Activated T-helper 17 cell treated with anti-CD3 and anti-CD28 coated beads, Interleukin-2, amount 50 U/mL, for 72 hours (primary cell): ENCODE data around the gene NTN3. TPM values are rescaled to one million over a fixed set of nuclear protein-coding genes. Genes with fewer than 3 reads are reported as not detected.
A peak's percentile ranks its signal among the peaks of the same experiment; 100 is the strongest.
"Not testable (repeated sequence)": the region's sequence is repeated elsewhere in the genome, so short reads cannot be mapped to it uniquely, and the experiment has no call there.

Experiments
- ATAC-seq: fragments of 150-1000 bp; cut with Tn5 transposase; replicated peaks from 2 replicates; pipeline ENCODE4 v1.10.0; 2021; ENCODE audit warnings: mild to moderate bottlenecking, moderate library complexity
- H3K27ac Mint-ChIP-seq: one replicate; pipeline ENCODE4 v1.8.0; 2022; ENCODE audit warnings: mixed read lengths
- H3K27me3 Mint-ChIP-seq: one replicate; pipeline ENCODE4 v1.8.0; 2022; ENCODE audit warnings: mixed read lengths
- H3K36me3 Mint-ChIP-seq: one replicate; pipeline ENCODE4 v1.8.0; 2022; ENCODE audit warnings: low read depth, mild to moderate bottlenecking, mixed read lengths
- H3K4me1 Mint-ChIP-seq: one replicate; pipeline ENCODE4 v1.8.0; 2022; ENCODE audit warnings: mixed read lengths
- H3K4me3 Mint-ChIP-seq: one replicate; pipeline ENCODE4 v1.8.0; 2022; ENCODE audit warnings: mild to moderate bottlenecking, mixed read lengths
- H3K9me3 Mint-ChIP-seq: one replicate; pipeline ENCODE4 v1.8.0; 2022; ENCODE audit warnings: mixed read lengths
- total RNA-seq, 2 donors: library from RNA; stranded (reverse); gene quantifications; one replicate each; pipeline ENCODE4 v1.2.3, GENCODE V29; 2022

Gene NTN3
- total RNA-seq, 2 donors from 2014 or later, result 0.21 TPM; not detected in 1

GRCh38 chr16:2432801-2433505, 38.1 kb upstream of the NTN3 start:
- Mint-ChIP-seq H3K9me3 (no peaks in the 10 kb centered on the region), H3K4me3 (no peak overlapping the region), H3K4me1 (peaks cover 12% of the 10 kb centered on the region), H3K27ac (no peak overlapping the region), H3K27me3 (no peaks in the 10 kb centered on the region), H3K36me3 (peaks cover 65% of the 10 kb centered on the region)
- no peak for ATAC-seq

DNA sequence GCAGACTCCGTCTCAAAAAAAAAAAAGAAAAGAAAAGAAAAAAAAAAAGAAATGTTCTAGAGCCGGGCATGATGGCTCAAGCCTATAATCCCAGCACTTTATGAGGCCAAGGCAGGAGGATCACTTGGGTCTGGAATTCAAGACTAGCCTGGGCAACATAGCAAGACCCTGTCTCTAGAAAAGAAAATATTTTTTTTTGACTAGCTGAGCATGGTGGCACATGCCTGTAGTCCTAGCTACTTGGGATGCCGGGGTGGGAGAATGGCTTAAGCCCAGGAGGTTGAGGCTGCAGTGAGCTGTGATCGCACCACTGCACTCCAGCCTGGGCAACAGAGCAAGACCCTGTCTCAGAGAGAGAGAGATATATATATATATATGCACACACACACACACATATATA, 35.9 kb upstream of the NTN3 start:
- not testable (repeated sequence) for H3K9me3 Mint-ChIP-seq, H3K27ac Mint-ChIP-seq, H3K4me3 Mint-ChIP-seq, H3K27me3 Mint-ChIP-seq, ATAC-seq
- Mint-ChIP-seq H3K4me1 (peaks cover 11% of the 10 kb centered on the region), H3K36me3 (peaks cover 77% of the 10 kb centered on the region)

DNA sequence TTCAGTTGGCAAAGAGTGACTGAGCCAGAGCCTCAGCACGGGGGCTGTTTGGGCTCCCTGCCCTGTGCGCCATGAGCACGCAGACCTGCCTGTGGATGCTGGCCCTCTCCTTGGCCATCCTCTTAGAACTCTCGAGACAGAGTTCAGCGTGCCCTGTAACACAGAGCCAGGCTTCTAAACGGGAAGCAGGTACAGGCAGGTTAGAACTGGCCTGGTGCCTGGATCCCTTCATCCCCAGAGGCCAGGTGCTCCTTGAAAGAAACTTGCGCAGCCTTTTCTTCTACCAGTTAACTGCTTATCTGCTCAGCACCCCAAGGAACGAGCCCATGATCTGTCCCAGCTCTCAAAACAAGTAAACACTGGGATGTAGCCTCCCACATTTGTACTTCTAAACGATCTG, 35.0 kb upstream of the NTN3 start:
- ATAC-seq, result no peak
- Mint-ChIP-seq H3K27me3 (no peaks in the 10 kb centered on the region), H3K36me3 (peaks cover 68% of the 10 kb centered on the region), H3K4me1 (peaks cover 3% of the 10 kb centered on the region), H3K9me3 (no peaks in the 10 kb centered on the region), H3K4me3 (no peak overlapping the region), H3K27ac (no peak overlapping the region)

DNA sequence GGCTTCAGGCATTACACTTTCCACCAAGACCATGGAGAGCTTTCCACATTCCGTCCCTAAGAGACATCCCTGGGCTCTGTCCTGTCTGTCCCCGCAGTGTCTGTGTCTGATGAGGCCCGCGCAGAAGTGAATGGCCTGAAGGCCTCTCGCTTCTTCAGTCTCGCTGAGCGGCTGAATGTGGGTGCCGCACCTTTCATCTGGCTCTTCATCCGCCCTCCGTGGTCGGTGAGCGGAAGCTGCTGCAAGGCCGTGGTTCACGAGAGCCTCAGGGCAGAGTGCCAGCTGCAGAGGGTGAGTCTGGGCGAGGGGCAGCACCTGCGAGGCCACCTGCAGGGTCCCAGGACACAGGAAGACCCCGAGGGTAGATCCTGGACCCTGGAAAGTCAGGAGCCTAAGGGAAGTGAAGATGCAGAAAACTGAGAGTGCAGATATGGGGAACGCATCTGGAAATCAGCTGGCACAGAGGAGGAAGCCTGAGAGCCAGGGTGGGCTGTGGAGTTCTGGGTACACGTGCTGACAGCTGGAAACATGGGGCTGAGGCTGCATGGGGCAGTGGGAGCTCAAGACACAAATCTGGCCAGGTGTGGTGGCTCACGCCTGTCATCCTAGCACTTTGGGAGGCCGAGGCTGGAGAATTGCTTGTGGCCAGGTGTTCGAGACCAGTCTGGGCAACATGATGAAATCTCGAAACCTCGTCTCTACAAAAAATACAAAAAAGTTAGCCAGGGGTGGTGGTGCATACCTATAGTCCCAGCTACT, 33.9 kb upstream of the NTN3 start:
- H3K36me3 Mint-ChIP-seq, result peaks cover 64% of the 10 kb centered on the region
- peaks cover 3% of the 10 kb centered on the region for H3K4me1 Mint-ChIP-seq
- no peak overlapping the region for H3K27ac Mint-ChIP-seq
- H3K4me3 Mint-ChIP-seq, result no peak overlapping the region
- no peaks in the 10 kb centered on the region for H3K9me3 Mint-ChIP-seq
- H3K27me3 Mint-ChIP-seq, result no peaks in the 10 kb centered on the region
- no peak for ATAC-seq

- Mint-ChIP-seq H3K9me3 (no peaks in the 10 kb centered on the region), H3K36me3 (peaks cover 58% of the 10 kb centered on the region), H3K4me1 (peaks cover 3% of the 10 kb centered on the region), H3K27ac (no peak overlapping the region), H3K4me3 (no peak overlapping the region), H3K27me3 (no peaks in the 10 kb centered on the region)
- ATAC-seq, result no peak
Measured at GRCh38 chr16:2438121-2438520, 33.0 kb upstream of the NTN3 start.

DNA sequence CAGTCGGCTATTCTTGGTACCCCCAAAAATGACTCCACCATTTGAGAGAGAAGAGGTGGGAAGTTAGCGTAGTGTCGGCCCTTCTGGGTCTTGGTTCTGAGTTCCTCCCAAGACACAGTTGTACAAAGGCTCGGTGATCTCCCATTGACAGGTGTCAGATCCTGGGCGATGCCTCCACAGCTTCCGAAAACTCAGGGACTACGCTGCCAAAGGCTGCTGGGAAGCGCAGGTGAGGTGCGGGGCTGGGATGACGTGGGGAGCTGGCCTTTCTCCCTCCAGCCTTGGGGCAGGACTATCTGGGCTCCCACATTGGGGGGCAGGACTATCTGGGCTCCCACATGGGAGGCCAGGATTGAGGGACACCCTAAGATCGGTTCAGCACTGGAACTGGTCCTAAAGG, 31.5 kb upstream of the NTN3 start:
- no peak overlapping the region for H3K4me3 Mint-ChIP-seq
- no peak for ATAC-seq
- peaks cover 61% of the 10 kb centered on the region for H3K36me3 Mint-ChIP-seq

DNA sequence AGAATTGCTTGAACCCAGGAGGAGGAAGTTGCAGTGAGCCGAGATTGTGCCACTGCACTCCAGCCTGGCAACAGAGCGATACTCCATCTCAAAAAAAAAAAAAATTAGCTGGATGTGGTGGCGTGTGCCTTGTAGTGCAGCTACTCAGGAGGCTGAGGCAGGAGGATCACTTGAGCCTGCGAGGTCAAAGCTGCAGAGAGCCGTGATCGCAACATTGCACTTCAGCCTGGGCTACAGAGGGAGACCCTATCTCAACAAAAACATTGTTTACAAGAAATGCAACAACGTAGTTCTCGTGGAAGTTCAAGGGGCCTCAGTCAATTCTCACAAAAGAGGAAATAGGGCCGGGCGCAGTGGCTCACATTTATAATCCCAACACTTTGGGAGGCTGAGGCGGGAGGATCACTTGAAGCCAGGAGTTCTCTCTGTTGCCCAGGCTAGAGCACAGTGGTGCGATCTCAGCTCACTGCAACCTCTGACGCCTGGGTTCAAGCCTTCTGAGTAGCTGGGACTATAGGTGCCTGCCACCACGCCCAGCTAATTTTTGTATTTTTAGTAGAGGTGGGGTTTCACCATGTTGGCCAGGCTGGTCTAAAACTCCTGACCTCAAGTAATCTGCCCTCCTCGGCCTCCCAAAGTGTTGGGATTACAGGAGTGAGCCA, 29.8 kb upstream of the NTN3 start:
- not testable (repeated sequence) for H3K9me3 Mint-ChIP-seq, H3K4me3 Mint-ChIP-seq, H3K27ac Mint-ChIP-seq, ATAC-seq, H3K27me3 Mint-ChIP-seq, H3K4me1 Mint-ChIP-seq
- H3K36me3 Mint-ChIP-seq, result peaks cover 69% of the 10 kb centered on the region

More for the DNA sequence above, 31.5 kb upstream of the NTN3 start:
- Mint-ChIP-seq H3K27me3 (no peaks in the 10 kb centered on the region), H3K9me3 (no peaks in the 10 kb centered on the region), H3K4me1 (peaks cover 3% of the 10 kb centered on the region), H3K27ac (peak overlapping the region; percentile 40)

- peaks cover 3% of the 10 kb centered on the region for H3K4me1 Mint-ChIP-seq
- H3K36me3 Mint-ChIP-seq, result peaks cover 69% of the 10 kb centered on the region
- no peaks in the 10 kb centered on the region for H3K27me3 Mint-ChIP-seq
- H3K4me3 Mint-ChIP-seq, result no peak overlapping the region
- no peaks in the 10 kb centered on the region for H3K9me3 Mint-ChIP-seq
- no peak for ATAC-seq
- H3K27ac Mint-ChIP-seq, result no peak overlapping the region
Measured at GRCh38 chr16:2443555-2443954, 27.5 kb upstream of the NTN3 start.

- Mint-ChIP-seq H3K27me3 (no peaks in the 10 kb centered on the region), H3K27ac (no peak overlapping the region), H3K9me3 (no peaks in the 10 kb centered on the region), H3K4me1 (no peaks in the 10 kb centered on the region), H3K4me3 (no peak overlapping the region), H3K36me3 (peaks cover 95% of the 10 kb centered on the region)
- no peak for ATAC-seq
Measured at GRCh38 chr16:2447920-2448583, 23.0 kb upstream of the NTN3 start.

- Mint-ChIP-seq H3K27ac (no peak overlapping the region), H3K4me3 (no peak overlapping the region), H3K4me1 (no peaks in the 10 kb centered on the region), H3K9me3 (no peaks in the 10 kb centered on the region), H3K27me3 (no peaks in the 10 kb centered on the region), H3K36me3 (peaks cover 95% of the 10 kb centered on the region)
- ATAC-seq, result no peak
Measured at GRCh38 chr16:2449118-2449517, 22.0 kb upstream of the NTN3 start.

DNA sequence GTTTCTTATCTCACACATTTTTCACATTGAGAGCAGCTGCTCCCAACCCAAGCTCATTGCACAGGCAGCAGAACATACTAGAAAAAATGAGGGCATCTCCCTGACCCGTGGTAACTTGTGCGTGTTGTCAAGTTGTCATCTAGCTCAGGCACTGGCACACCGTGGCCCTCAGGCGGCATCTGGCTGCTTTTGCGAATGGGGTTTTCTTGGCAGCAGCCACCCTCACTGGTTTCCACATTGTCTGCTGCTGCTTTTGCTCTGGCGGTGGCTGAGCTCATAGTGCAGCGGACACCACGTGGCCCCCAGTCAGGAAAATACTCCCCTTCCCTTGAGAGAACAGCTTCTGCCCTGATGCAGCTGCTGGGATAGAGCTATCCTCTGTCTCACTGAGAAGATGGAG, 20.6 kb upstream of the NTN3 start:
- Mint-ChIP-seq H3K27ac (no peak overlapping the region), H3K9me3 (no peaks in the 10 kb centered on the region), H3K4me1 (no peaks in the 10 kb centered on the region), H3K27me3 (no peaks in the 10 kb centered on the region), H3K4me3 (no peak overlapping the region), H3K36me3 (peaks cover 90% of the 10 kb centered on the region)
- ATAC-seq, result no peak

DNA sequence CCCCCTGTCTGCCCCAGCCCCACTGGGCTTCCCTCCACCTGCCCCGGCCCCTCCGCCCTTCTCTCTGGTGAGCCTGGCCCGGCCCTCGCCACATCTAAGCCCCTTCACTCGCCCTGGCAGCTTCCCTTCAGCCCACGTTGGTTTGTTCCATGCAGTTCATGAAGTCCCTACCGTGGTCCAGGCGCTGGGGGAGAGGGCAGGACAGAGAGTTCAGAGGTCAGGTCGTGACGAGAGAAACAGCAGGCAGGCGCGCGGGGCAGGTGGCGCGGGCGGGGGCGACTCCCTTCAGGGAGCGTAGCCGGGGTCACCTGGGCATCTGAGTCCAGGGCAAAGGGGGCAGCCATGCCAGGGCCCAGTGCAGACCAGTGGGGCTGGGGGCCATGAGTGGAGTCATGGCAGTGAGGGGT, 20.1 kb upstream of the NTN3 start:
- Mint-ChIP-seq H3K4me1 (no peaks in the 10 kb centered on the region), H3K27ac (no peak overlapping the region), H3K4me3 (no peak overlapping the region), H3K36me3 (peaks cover 90% of the 10 kb centered on the region), H3K9me3 (no peaks in the 10 kb centered on the region), H3K27me3 (no peaks in the 10 kb centered on the region)
- no peak for ATAC-seq

DNA sequence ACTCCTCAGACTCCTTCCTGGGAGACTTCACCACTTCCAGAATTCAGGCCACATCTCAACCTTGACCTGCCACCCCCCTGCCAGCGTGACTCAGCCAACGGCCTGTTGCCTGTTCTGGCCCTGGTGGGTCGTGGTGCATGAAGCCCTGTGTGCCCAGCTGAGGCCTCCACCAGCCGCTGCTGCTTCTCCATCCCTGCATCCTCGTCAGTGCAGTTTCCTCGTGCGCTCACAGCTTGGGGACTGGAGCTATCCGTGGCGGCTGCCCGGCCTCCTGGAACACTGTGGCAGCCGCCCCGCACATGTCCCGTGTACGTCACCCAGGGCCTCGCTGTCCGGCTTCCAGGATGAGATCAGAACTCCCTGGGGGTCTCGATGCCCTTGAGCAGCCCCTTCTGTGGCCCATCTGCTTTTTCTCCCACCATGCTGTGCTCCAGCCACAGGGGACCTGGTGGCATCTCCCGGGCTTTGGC, 19.2 kb upstream of the NTN3 start:
- H3K27me3 Mint-ChIP-seq, result no peaks in the 10 kb centered on the region
- no peaks in the 10 kb centered on the region for H3K4me1 Mint-ChIP-seq
- peaks cover 90% of the 10 kb centered on the region for H3K36me3 Mint-ChIP-seq
- H3K9me3 Mint-ChIP-seq, result no peaks in the 10 kb centered on the region
- H3K27ac Mint-ChIP-seq, result no peak overlapping the region
- no peak for ATAC-seq
- no peak overlapping the region for H3K4me3 Mint-ChIP-seq

DNA sequence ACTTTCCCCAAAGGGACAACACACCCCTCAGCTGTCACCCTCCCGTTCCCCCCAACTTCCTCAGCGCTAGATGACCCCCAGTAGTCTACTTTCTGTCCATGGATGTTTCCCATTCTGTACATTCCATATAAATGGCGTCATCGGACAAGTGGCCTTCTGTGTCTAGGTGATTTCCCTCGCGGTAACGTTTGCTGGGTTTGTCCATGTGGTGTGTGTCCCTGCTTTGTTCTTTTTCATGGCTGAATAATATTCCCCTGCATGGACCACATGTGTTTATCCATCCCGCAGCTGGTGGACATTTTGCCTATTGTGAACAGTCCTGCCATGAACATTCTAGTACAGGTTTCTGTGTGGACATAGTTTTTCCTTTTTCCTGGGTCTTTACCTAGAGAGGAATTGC, 18.4 kb upstream of the NTN3 start:
- Mint-ChIP-seq H3K27me3 (no peaks in the 10 kb centered on the region), H3K36me3 (peaks cover 90% of the 10 kb centered on the region), H3K4me1 (no peaks in the 10 kb centered on the region), H3K9me3 (no peaks in the 10 kb centered on the region), H3K27ac (no peak overlapping the region), H3K4me3 (no peak overlapping the region)
- ATAC-seq, result no peak
